Vagina (tissue), 2 donors: Measurements from ENCODE around the gene CHST11. TPM values are rescaled to one million over a fixed set of nuclear protein-coding genes. Genes with fewer than 3 reads are reported as not detected.

Experiments used
- DNase-seq, 2 donors: peaks; one replicate each; pipeline ENCODE4 v3.0.0-alpha.2; 2017; ENCODE audit errors: extremely low spot score in 2 of 2
- H3K27ac ChIP-seq: fragments of 200-600 bp; sonication (generic); one replicate; pipeline ENCODE4 v1.5.1; 2019
- H3K27me3 ChIP-seq: fragments of 200-600 bp; sonication (generic); one replicate; pipeline ENCODE4 v1.5.1; 2019
- H3K36me3 ChIP-seq, 2 donors: fragments of 200-600 bp; sonication (generic); one replicate each; pipeline ENCODE4 v1.5.1; 2017 to 2019
- H3K4me1 ChIP-seq: fragments of 200-600 bp; sonication (generic); one replicate; pipeline ENCODE4 v1.5.1; 2019
- H3K4me3 ChIP-seq, 2 donors: fragments of 200-600 bp; sonication (generic); 1 replicate in 1 of 2; 2 replicates in 1 of 2; pipeline ENCODE4 v1.5.1; 2016 to 2019
- H3K9me3 ChIP-seq: fragments of 200-600 bp; sonication (generic); one replicate; pipeline ENCODE4 v1.5.1; 2019
- POLR2A ChIP-seq, 2 donors: fragments of 450-650 bp; IDR thresholded peaks; one replicate each; pipeline ENCODE4 v1.6.1; 2017; ENCODE audit warnings: antibody characterized with exemption in 2 of 2, mild to moderate bottlenecking in 2 of 2, moderate library complexity in 2 of 2
- POLR2AphosphoS5 ChIP-seq, 2 donors: sonication (generic); formaldehyde crosslinking; IDR thresholded peaks; one replicate each; pipeline ENCODE4 v1.9.0; 2017; ENCODE audit warnings: antibody characterized with exemption in 2 of 2, mild to moderate bottlenecking in 2 of 2, low read depth in 1 of 2; ENCODE audit not compliant: insufficient read depth in 1 of 2
- intact Hi-C: fragments of 100-400 bp; cut with DNase I; formaldehyde crosslinking; loops from one replicate; pipeline ENCODE4 v1.15.1; 2023
- total RNA-seq: library from RNA; depleted of rRNA; stranded (reverse); fragments of >200 nt; gene quantifications from one replicate; pipeline ENCODE4 v1.2.3, GENCODE V29; 2016
- TF ChIP-seq, protein P1 (sequence below), 3 experiments: fragments of 450-650 bp in 2 of 3; fragments of 200-600 bp in 1 of 3; sonication (generic) in 1 of 3; IDR thresholded peaks; one replicate each; pipeline ENCODE4 v1.5.1; 2017 to 2019; ENCODE audit warnings: antibody characterized with exemption in 3 of 3, mild to moderate bottlenecking in 2 of 3, moderate library complexity in 2 of 3

CHST11 gene
- total RNA-seq, 1 donor from 2014 or later: 40.0 TPM

DNA sequence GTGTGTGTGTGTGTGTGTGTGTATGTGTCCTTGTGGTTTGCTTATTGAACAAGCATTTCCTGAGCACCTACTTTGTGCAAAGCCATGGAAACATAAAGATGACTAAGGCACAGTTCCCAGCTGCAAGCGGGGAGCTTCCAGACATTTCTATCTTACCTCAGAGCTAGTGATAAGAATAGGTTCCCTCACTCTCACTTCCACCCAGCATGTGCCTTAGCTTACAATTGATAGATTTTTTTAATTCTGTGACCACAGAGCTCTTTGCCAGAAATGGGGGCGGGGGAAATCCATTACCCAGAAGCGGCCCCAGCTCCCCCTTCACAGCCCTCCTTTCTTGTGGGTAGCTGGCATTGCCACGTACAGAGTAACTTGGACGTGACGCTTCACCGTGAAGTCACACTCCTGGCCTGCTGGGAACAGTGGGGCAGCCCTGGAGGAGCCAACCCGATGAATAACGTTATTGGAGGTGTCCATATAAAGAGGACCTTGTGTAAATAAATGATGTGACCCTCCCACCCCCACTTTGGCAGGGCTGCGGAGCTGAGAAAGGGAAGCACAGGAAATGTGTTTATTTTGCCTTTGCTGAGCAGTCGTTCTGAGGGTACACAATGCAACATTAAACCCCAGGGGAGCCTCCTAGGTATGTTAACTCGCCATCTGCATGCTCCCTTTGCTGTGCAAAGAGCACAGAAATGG is 238.9 kb downstream of the CHST11 start:
- DNase-seq: no peak
- Histone ChIP-seq H3K4me3 (no peak overlapping the region), H3K36me3 (no peaks in the 10 kb centered on the region), H3K9me3 (no peaks in the 10 kb centered on the region), H3K27me3 (no peaks in the 10 kb centered on the region), H3K27ac (no peak overlapping the region), H3K4me1 (peaks cover 10% of the 10 kb centered on the region)
- intact Hi-C loops: no loop called here
- TF ChIP-seq POLR2AphosphoS5 (IDR thresholded peaks at IDR 0.05; ENCODE audit: insufficient read depth in 1 of 2, low read depth in 1 of 2) (no peak), POLR2A (IDR thresholded peaks at IDR 0.05) (no peak)
- TF ChIP-seq, protein P1, sequence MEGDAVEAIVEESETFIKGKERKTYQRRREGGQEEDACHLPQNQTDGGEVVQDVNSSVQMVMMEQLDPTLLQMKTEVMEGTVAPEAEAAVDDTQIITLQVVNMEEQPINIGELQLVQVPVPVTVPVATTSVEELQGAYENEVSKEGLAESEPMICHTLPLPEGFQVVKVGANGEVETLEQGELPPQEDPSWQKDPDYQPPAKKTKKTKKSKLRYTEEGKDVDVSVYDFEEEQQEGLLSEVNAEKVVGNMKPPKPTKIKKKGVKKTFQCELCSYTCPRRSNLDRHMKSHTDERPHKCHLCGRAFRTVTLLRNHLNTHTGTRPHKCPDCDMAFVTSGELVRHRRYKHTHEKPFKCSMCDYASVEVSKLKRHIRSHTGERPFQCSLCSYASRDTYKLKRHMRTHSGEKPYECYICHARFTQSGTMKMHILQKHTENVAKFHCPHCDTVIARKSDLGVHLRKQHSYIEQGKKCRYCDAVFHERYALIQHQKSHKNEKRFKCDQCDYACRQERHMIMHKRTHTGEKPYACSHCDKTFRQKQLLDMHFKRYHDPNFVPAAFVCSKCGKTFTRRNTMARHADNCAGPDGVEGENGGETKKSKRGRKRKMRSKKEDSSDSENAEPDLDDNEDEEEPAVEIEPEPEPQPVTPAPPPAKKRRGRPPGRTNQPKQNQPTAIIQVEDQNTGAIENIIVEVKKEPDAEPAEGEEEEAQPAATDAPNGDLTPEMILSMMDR (IDR thresholded peaks at IDR 0.05): no peak

DNA sequence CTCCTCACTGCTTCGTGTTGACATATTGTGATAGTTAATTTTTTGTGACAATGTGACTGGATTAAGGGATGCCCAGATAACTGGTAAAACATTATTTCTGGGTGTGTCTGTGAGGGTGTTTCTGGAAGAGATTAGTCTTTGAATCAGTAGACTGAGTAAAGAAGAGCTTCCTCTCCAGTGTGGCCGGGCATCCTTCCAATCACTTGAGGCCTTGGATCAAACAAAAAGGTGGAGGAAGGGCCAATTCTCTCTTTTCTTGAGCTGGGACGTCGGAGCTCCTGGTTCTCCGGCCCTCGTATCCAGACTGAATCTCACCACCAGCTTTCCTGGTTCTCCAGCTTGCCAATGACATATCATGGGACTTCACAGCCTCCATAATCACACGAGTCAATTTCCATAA is 240.4 kb downstream of the CHST11 start:
- intact Hi-C loops: no loop called here

DNA sequence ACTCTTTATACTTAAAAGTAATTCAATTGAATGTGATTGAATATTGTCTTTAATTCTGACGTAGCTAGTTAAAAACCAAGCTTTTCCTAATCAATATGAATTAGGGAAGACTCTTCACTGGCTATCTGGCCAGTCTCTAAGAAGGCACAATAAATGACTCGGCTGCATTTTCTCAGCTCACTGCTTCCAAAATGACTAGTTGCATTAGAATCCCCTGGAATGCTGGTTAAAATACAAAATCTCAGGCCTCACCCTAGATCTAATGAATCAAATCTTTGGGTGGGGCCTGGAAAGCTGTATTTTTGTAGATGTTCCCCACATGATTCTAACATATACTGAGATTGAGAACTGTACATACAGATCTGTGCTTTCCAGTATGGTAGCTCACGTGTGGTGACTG is 242.1 kb downstream of the CHST11 start:
- Histone ChIP-seq H3K4me3 (no peak overlapping the region), H3K9me3 (no peaks in the 10 kb centered on the region), H3K27me3 (no peaks in the 10 kb centered on the region), H3K27ac (no peak overlapping the region), H3K4me1 (peaks cover 10% of the 10 kb centered on the region), H3K36me3 (no peaks in the 10 kb centered on the region)
- intact Hi-C loops: no loop called here
- no peak for DNase-seq
- TF ChIP-seq, protein P1 (IDR thresholded peaks at IDR 0.05): no peak
- TF ChIP-seq POLR2AphosphoS5 (IDR thresholded peaks at IDR 0.05; ENCODE audit: insufficient read depth in 1 of 2, low read depth in 1 of 2) (no peak), POLR2A (IDR thresholded peaks at IDR 0.05) (no peak)

More for the DNA sequence above, 240.4 kb downstream of the CHST11 start:
- TF ChIP-seq POLR2AphosphoS5 (IDR thresholded peaks at IDR 0.05; ENCODE audit: insufficient read depth in 1 of 2, low read depth in 1 of 2) (no peak), POLR2A (IDR thresholded peaks at IDR 0.05) (no peak)
- TF ChIP-seq, protein P1 (IDR thresholded peaks at IDR 0.05): no peak
- DNase-seq: no peak
- Histone ChIP-seq H3K9me3 (no peaks in the 10 kb centered on the region), H3K27me3 (no peaks in the 10 kb centered on the region), H3K36me3 (no peaks in the 10 kb centered on the region), H3K4me1 (peaks cover 10% of the 10 kb centered on the region), H3K27ac (no peak overlapping the region), H3K4me3 (no peak overlapping the region)

DNA sequence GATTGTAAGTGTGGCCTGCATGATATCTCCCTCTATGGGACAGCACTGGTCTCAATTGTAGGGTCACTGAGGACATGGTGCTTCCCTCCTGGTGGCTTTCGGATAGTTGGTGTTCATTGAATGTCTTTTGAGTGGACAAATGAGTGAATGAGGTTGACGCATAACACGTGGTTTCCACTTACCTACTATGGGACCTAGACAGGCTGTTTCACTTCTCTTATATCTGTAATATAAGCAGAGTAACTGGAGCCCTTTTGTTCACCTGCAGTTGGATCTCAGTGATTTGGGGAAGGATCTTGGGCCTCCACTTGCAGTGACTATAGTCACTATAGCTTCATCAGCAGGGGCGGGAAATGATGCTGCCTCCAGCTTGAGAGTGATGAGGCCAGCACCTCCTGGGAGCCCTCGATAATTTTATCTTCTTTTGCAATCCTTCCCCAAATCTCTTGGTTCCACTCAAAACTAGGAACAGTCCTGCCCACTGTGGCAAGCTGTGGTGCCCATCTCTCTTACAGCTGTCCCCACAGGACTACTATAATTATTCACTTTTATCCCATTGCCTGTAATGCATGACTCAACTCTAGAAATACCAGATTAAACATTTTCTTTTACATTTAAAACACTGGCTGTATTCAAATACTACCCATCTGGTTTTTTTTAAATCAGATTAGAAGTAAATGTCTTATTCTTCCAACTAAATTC is 242.9 kb downstream of the CHST11 start:
- DNase-seq: no peak
- Histone ChIP-seq H3K27me3 (no peaks in the 10 kb centered on the region), H3K4me3 (no peak overlapping the region), H3K27ac (no peak overlapping the region), H3K9me3 (no peaks in the 10 kb centered on the region), H3K36me3 (no peaks in the 10 kb centered on the region), H3K4me1 (peaks cover 10% of the 10 kb centered on the region)
- intact Hi-C loops: no loop called here
- no peak for TF ChIP-seq POLR2A (IDR thresholded peaks at IDR 0.05)

DNA sequence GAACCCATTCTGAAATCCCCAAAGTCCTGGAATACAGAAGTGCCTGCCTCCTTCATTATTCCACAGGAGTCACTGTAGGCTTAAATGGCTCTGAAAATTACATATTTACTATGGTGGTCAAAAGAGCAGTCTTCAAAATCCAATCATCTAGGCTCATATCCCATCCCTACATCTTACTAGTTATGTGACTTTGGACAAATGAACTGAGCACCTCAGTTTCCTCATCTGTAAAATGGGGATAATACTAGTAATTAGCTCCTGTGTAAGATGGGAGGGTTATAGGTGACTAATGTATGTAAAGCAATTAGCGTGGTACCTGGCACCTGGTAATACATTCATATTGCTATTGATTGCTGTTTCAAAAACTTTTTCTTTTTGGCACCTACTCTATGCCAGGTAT is 243.6 kb downstream of the CHST11 start:
- no peak overlapping the region for H3K27ac ChIP-seq
- TF ChIP-seq POLR2AphosphoS5 (IDR thresholded peaks at IDR 0.05; ENCODE audit: insufficient read depth in 1 of 2, low read depth in 1 of 2) (no peak), POLR2A (IDR thresholded peaks at IDR 0.05) (no peak)
- TF ChIP-seq, protein P1 (IDR thresholded peaks at IDR 0.05): no peak
- H3K27me3 ChIP-seq: no peaks in the 10 kb centered on the region
- no peaks in the 10 kb centered on the region for H3K9me3 ChIP-seq
- H3K4me1 ChIP-seq: peaks cover 10% of the 10 kb centered on the region
- intact Hi-C loops: no loop called here
- H3K4me3 ChIP-seq: no peak overlapping the region
- H3K36me3 ChIP-seq: no peaks in the 10 kb centered on the region
- no peak for DNase-seq
